ENCODE results near the gene SOWAHC.
"Not testable (repeated sequence)": the region's sequence is repeated elsewhere in the genome, so short reads cannot be mapped to it uniquely, and the experiment has no call there.

The SOWAHC gene

DNA sequence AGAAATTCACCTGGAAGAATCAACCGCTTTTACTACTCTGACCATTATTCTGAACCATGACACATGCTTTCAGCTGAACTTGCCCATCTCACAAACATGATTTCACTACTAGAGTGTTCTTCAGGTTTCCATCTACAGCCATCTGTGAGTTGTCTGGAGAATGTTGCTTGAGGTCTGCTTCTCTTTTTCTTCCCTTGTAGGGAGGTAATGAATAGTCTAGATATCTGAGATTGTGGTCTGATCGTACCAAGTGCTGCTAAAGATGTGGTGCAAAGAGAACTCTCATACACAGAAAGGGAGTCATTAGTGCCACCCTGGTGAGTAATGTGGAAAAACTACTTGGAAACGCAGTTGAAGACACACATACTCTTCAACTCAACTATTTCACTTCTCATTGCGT lies 10.2 kb downstream of the SOWAHC start:
- in situ Hi-C loops (cut with HindIII; ENCODE audit: low sequenced_read_pairs): no loop called here
- TF ChIP-seq, protein P1, sequence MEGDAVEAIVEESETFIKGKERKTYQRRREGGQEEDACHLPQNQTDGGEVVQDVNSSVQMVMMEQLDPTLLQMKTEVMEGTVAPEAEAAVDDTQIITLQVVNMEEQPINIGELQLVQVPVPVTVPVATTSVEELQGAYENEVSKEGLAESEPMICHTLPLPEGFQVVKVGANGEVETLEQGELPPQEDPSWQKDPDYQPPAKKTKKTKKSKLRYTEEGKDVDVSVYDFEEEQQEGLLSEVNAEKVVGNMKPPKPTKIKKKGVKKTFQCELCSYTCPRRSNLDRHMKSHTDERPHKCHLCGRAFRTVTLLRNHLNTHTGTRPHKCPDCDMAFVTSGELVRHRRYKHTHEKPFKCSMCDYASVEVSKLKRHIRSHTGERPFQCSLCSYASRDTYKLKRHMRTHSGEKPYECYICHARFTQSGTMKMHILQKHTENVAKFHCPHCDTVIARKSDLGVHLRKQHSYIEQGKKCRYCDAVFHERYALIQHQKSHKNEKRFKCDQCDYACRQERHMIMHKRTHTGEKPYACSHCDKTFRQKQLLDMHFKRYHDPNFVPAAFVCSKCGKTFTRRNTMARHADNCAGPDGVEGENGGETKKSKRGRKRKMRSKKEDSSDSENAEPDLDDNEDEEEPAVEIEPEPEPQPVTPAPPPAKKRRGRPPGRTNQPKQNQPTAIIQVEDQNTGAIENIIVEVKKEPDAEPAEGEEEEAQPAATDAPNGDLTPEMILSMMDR (IDR thresholded peaks at IDR 0.05; ENCODE audit: low read depth, low read length, missing control alignments): no peak

DNA sequence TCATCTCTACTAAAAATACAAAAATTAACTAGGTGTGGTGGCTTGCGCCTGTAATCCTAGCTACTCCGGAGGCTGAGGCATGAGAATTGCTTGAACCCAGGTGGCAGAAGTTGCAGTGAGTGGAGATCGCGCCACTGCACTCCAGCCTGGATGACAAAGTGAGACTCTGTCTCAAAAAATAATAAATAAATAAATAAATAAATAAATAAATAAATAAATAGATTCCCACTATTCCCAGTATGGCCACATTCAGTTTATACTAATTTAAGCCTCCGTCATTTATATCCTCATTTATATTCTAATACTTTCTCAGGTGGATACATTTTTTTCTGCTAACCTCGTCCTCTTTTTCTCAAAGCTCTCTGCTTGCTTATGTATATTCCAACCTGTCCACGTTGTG lies 14.2 kb downstream of the SOWAHC start:
- H3K4me3 ChIP-seq (ENCODE audit: low read depth, low read length); DNase-seq (ENCODE audit: low read depth); in situ Hi-C loops (cut with HindIII; ENCODE audit: low sequenced_read_pairs): not testable (repeated sequence)

More for the DNA sequence above, 10.2 kb downstream of the SOWAHC start:
- DNase-seq (ENCODE audit: low read depth): no peak
- H3K4me3 ChIP-seq (ENCODE audit: low read depth, low read length): no peak overlapping the region

DNA sequence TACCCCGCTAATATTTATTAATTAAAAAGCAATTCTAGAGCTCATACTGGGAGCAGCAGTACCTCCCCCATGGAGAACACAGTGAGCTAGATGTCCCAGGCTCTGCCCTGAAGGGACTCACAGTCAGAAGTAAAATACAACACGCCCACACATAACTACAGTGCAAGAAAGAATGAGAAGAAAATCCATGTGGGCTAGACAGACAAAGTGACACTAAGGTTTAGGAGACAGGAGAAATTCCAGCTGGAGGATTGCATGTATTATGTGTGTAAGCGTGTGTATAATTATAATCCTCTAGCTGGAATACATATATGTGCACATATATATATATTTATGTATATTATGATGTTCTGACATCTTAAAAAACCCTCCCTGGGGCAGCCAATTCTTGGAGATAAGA lies 15.7 kb downstream of the SOWAHC start:
- no peak overlapping the region for H3K4me3 ChIP-seq (ENCODE audit: low read depth, low read length)
- no peak for DNase-seq (ENCODE audit: low read depth)
- in situ Hi-C loops (cut with HindIII; ENCODE audit: low sequenced_read_pairs): no loop called here
- TF ChIP-seq, protein P1 (IDR thresholded peaks at IDR 0.05; ENCODE audit: low read depth, low read length, missing control alignments): no peak

DNA sequence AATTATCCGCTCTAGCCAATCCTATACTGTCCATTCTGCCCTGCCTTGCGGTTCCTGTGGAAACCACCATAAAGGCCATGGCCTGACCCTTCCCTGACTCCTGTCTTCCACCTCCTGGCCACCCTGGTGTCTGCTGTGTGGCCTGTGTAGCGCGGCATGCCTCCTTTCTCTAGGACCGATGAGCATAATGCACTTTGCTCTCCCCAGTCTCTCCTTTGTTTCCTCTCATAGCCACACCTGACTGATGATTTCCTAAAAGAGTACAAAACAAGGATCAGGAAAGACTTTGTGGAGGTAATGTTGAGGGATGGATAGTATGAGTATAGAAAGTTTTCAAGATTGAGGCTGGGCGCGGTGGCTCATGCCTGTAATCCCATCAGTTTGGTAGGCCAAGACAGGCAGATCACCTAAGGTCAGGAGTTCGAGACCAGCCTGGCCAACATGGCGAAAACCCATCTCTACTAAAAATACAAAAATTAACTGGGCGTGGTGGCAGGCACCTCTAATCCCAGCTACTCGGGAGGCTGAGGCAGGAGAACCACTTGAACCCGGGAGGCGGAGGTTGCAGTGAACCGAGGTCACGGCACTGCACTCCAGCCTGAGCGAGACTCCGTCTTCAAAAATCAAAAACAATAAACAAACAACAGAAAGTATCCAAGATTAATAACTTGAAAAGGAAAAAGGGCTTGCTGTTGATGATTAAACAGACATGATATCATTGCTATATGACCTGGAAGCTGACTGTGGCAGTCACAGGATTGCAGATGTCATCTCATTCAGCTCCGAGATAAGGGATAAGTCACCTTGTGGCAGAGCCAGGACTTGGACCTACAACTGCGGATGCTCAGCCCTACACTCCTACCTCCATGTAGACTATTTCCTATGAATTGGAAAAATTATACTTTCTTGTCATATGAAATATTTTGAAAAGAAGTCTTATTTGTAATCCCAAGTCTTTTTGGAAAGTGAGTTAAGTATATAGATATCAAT lies 16.6 kb downstream of the SOWAHC start:
- in situ Hi-C loops (cut with HindIII; ENCODE audit: low sequenced_read_pairs): no loop called here
- TF ChIP-seq, protein P1 (IDR thresholded peaks at IDR 0.05; ENCODE audit: low read depth, low read length, missing control alignments): no peak
- no peak for DNase-seq (ENCODE audit: low read depth)
- no peak overlapping the region for H3K4me3 ChIP-seq (ENCODE audit: low read depth, low read length)

DNA sequence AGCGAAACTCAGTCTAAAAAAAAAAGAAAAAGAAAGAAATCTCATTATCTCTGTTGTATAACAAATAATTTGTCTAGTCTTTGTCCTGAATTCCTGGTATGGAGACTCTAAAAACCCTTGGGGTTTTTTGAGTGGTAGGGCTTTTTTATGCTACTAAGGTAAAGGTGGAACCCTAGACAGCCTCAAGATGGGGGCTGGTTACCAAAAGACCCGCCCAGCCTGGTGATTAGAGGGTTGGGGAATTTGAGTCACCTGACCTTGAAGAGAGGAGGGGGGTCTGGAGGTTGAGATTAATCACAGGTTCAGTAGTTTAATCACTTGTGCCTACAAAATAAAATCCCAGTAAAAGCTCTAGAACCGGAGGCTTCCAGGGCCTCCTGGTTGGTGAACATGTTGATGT lies 17.6 kb downstream of the SOWAHC start:
- TF ChIP-seq, protein P1 (IDR thresholded peaks at IDR 0.05; ENCODE audit: low read depth, low read length, missing control alignments): no peak
- in situ Hi-C loops (cut with HindIII; ENCODE audit: low sequenced_read_pairs): no loop called here
- no peak overlapping the region for H3K4me3 ChIP-seq (ENCODE audit: low read depth, low read length)
- no peak for DNase-seq (ENCODE audit: low read depth)

DNA sequence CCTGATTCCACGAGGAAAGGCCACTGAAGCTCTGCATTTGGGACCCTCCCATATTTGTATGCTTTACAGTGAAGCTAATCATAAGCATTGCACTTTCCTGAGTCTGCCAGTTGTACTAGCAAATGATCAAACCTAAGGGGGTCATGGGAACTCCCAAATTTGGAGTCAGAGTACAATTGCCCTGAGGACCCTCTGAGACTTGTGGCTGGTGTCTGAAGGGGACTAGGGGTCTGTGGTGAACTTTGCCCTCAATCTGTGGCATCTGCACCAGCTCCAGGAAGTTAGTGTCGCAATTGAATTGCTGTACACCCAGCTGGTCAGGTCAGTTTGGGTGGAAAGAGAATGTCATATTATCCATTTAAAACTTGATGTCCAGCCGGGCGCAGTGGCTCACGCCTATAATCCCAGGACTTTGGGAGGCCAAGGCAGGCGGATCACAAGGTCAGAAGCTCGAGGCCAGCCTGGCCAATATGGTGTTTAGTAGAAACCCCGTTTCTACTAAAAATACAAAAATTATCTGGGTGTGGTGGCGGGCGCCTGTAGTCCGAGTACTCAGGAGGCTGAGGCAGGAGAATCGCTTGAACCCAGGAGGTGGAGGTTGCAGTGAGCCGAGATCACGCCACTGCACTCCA lies 18.1 kb downstream of the SOWAHC start:
- TF ChIP-seq, protein P1 (IDR thresholded peaks at IDR 0.05; ENCODE audit: low read depth, low read length, missing control alignments): no peak
- no peak for DNase-seq (ENCODE audit: low read depth)
- in situ Hi-C loops (cut with HindIII; ENCODE audit: low sequenced_read_pairs): no loop called here
- H3K4me3 ChIP-seq (ENCODE audit: low read depth, low read length): no peak overlapping the region

Data from astrocyte of the cerebellum (primary cell).